Stomach (tissue), 9 donors: Measurements from ENCODE around the gene ALB. TPM values are rescaled to one million over a fixed set of nuclear protein-coding genes. Genes with fewer than 3 reads are reported as not detected.
"Not testable (repeated sequence)": the region's sequence is repeated elsewhere in the genome, so short reads cannot be mapped to it uniquely, and the experiment has no call there.

Experiments used
- DNase-seq, 2 donors: peaks; one replicate each; pipeline versions ENCODE4 v3.0.0 to v3.0.0-alpha.2; 2013 to 2019
- H3K27ac ChIP-seq, 5 donors: fragments of 200-600 bp in 4 of 5; sonication (generic) in 4 of 5; one replicate each; pipeline ENCODE4 v1.5.1; 2013 to 2019; ENCODE audit warnings: mild to moderate bottlenecking in 1 of 5, moderate library complexity in 1 of 5
- H3K27me3 ChIP-seq, 3 donors: fragments of 200-600 bp; sonication (generic); one replicate each; pipeline ENCODE4 v1.5.1; 2017 to 2019; ENCODE audit warnings: mixed run types in 1 of 3
- H3K36me3 ChIP-seq, 4 donors: fragments of 200-600 bp; sonication (generic); 1 replicate in 3 of 4; 2 replicates in 1 of 4; pipeline ENCODE4 v1.5.1; 2016 to 2019
- H3K4me1 ChIP-seq, 4 donors: fragments of 200-600 bp; sonication (generic); one replicate each; pipeline ENCODE4 v1.5.1; 2016 to 2019
- H3K4me3 ChIP-seq, 4 donors: fragments of 200-600 bp; sonication (generic) in 3 of 4; one replicate each; pipeline ENCODE4 v1.5.1; 2016 to 2019; ENCODE audit warnings: mild to moderate bottlenecking in 1 of 4
- H3K9me3 ChIP-seq, 4 donors: fragments of 200-600 bp; sonication (generic); one replicate each; pipeline ENCODE4 v1.5.1; 2016 to 2019
- EP300 ChIP-seq: sonication (generic); formaldehyde crosslinking; IDR thresholded peaks from one replicate; pipeline ENCODE4 v1.6.1; 2017; ENCODE audit warnings: antibody characterized with exemption
- POLR2A ChIP-seq, 4 donors: fragments of 450-650 bp; IDR thresholded peaks; one replicate each; pipeline ENCODE4 v1.6.1; 2016; ENCODE audit warnings: antibody characterized with exemption in 4 of 4, control low read depth in 2 of 4, mild to moderate bottlenecking in 1 of 4, moderate library complexity in 1 of 4
- POLR2AphosphoS5 ChIP-seq, 3 donors: sonication (generic); formaldehyde crosslinking; IDR thresholded peaks; one replicate each; pipeline ENCODE4 v1.6.1; 2016; ENCODE audit warnings: antibody characterized with exemption in 3 of 3
- WGBS, 5 donors: extraction: QIAGEN DNeasy Blood & Tissue Kit in 3 of 5; methylation state at CpG; one replicate each; pipeline versions ENCODE4 v1.1.5 to v1.1.7; 2013 to 2018; 5-methylcytosine and 5-hydroxymethylcytosine counted together
- intact Hi-C: fragments of 100-400 bp; cut with DNase I; formaldehyde crosslinking; loops from one replicate; pipeline ENCODE4 v1.15.1; 2023; ENCODE audit warnings: low total_unique reads
- polyA plus RNA-seq, 3 donors: library from polyadenylated mRNA; stranded (reverse); fragments of 200-250 nt; gene quantifications; one replicate each; pipeline ENCODE4 v1.2.3, GENCODE V29; 2013
- total RNA-seq, 5 donors: library from RNA; depleted of rRNA; stranded (reverse); fragments of >200 nt; gene quantifications; one replicate each; pipeline versions ENCODE4 v1.1.0 to v1.2.3, GENCODE V29; 2014 to 2016
- TF ChIP-seq, protein P1 (sequence below), 7 experiments: fragments of 450-650 bp in 4 of 7; fragments of 200-600 bp in 3 of 7; sonication (generic) in 3 of 7; IDR thresholded peaks; one replicate each; pipeline ENCODE4 v1.5.1; 2016 to 2019; ENCODE audit warnings: antibody characterized with exemption in 7 of 7, control low read depth in 2 of 7, mild to moderate bottlenecking in 1 of 7
- donor health status: healthy with polysubstance abuse.
- donor health status: Bipolar disorder and iron deficiency.
- donor health status: healthy.

ALB gene
- total and polyA plus RNA-seq, 8 donors = 0.48 to 101 (median 3.0) TPM; not detected in 4

DNA sequence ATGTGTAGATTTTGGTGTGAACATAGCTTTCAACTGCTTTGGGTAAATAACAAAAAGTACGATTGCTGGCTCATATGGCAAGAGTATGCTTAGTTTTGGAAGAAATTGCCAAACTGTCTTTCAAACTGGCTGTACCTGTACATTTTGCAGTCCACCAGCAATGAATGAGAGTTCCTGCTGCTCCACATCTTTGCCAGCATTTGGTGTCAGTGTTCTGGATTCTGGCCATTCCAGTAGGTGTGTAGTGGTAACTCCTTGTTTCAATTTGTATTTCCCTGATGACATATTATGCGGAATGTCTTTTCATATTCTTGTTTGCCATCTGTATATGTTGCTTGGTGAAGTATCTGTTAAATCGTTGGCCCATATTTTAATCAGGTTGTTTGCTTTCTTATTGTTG is 20.6 kb upstream of the ALB start:
- no peaks in the 10 kb centered on the region for H3K9me3 ChIP-seq
- no peaks in the 10 kb centered on the region for H3K4me1 ChIP-seq
- WGBS, 5 donors = 63 to 76% (median 67%) methylated on average over 3 of the region's 3 CpGs
- intact Hi-C loops = no loop called here
- no peak overlapping the region for H3K27ac ChIP-seq
- TF ChIP-seq POLR2A (IDR thresholded peaks at IDR 0.05) (no peak), EP300 (no peak), POLR2AphosphoS5 (IDR thresholded peaks at IDR 0.05) (no peak)
- TF ChIP-seq, protein P1, sequence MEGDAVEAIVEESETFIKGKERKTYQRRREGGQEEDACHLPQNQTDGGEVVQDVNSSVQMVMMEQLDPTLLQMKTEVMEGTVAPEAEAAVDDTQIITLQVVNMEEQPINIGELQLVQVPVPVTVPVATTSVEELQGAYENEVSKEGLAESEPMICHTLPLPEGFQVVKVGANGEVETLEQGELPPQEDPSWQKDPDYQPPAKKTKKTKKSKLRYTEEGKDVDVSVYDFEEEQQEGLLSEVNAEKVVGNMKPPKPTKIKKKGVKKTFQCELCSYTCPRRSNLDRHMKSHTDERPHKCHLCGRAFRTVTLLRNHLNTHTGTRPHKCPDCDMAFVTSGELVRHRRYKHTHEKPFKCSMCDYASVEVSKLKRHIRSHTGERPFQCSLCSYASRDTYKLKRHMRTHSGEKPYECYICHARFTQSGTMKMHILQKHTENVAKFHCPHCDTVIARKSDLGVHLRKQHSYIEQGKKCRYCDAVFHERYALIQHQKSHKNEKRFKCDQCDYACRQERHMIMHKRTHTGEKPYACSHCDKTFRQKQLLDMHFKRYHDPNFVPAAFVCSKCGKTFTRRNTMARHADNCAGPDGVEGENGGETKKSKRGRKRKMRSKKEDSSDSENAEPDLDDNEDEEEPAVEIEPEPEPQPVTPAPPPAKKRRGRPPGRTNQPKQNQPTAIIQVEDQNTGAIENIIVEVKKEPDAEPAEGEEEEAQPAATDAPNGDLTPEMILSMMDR (IDR thresholded peaks at IDR 0.05) = no peak
- no peak overlapping the region for H3K4me3 ChIP-seq
- H3K27me3 ChIP-seq = no peaks in the 10 kb centered on the region
- no peak for DNase-seq
- no peaks in the 10 kb centered on the region for H3K36me3 ChIP-seq

DNA sequence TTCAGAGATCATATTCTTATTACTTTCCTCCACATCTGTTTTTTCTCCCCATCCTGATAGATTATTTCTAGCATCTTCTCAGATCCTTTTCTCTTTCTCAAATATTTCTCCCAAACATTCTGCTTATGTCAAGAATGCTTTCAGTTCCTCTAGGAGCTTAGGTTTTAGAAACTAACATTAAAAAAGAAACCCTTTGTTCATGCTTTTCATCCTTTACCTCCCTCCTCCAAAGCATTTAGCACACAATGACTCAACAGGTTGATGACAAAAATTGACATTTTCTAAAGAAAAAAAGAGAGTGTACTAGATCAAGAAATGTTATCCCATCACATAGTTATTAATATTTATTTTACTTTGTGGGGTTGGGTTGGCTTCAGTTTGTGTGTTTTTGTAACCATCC is 16.5 kb upstream of the ALB start:
- no peak for DNase-seq
- Histone ChIP-seq H3K4me3 (no peak overlapping the region), H3K4me1 (no peaks in the 10 kb centered on the region), H3K27ac (no peak overlapping the region), H3K36me3 (no peaks in the 10 kb centered on the region), H3K27me3 (no peaks in the 10 kb centered on the region), H3K9me3 (no peaks in the 10 kb centered on the region)
- TF ChIP-seq POLR2AphosphoS5 (IDR thresholded peaks at IDR 0.05) (no peak), POLR2A (IDR thresholded peaks at IDR 0.05) (no peak), EP300 (no peak)
- TF ChIP-seq, protein P1 (IDR thresholded peaks at IDR 0.05) = no peak
- intact Hi-C loops = no loop called here

DNA sequence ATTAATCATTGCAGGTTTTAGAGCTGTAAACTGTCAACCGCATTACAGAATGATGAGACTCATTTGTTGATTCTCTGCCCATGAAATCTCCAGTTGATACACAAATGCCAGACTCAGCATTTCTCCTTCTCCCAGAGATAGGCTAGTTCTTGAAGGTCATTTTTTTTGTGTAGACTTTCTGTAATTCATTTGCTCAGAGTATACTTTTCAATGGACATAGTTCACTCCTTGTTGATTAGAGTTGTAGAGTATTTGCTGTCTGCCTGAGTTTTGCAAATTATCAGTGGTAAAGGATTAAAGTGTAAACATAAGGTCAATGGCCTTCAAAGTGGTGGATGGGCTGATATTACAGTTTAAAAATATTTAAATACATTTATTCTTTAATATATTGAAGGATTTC is 15.2 kb upstream of the ALB start:
- peak in 1 of 2 donors; percentile 6 for DNase-seq
- Histone ChIP-seq H3K36me3 (no peaks in the 10 kb centered on the region), H3K9me3 (no peaks in the 10 kb centered on the region), H3K27me3 (no peaks in the 10 kb centered on the region), H3K4me1 (no peaks in the 10 kb centered on the region), H3K27ac (no peak overlapping the region), H3K4me3 (no peak overlapping the region)
- 88 to 94% (median 90%) methylated on average over 1 of the region's 1 CpG for WGBS, 5 donors
- TF ChIP-seq POLR2A (IDR thresholded peaks at IDR 0.05) = no peak
- TF ChIP-seq POLR2AphosphoS5 (IDR thresholded peaks at IDR 0.05) = no peak
- TF ChIP-seq, protein P1 (IDR thresholded peaks at IDR 0.05) = no peak
- TF ChIP-seq EP300 = no peak
- intact Hi-C loops = no loop called here

DNA sequence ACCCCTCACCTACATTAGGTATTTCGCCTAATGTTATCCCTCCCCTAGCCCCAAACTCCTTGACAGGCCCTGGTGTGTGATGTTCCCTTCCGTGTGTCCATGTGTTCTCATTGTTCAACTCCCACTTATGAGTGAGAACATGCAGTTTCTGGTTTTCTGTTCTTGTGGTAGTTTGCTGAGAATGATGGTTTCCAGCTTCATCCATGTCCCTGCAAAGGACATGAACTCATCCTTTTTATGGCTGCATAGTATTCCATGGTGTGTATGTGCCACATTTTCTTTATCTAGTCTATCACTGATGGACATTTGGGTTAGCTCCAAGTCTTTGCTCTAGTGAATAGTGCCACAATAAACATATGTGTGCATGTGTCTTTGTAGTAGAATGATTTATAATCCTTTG is 14.4 kb upstream of the ALB start:
- WGBS, 5 donors = 90 to 100% (median 94%) methylated on average over 2 of the region's 2 CpGs
- H3K9me3 ChIP-seq, intact Hi-C loops, H3K4me1 ChIP-seq, H3K36me3 ChIP-seq, DNase-seq, H3K27me3 ChIP-seq, H3K27ac ChIP-seq, H3K4me3 ChIP-seq: not testable (repeated sequence)

DNA sequence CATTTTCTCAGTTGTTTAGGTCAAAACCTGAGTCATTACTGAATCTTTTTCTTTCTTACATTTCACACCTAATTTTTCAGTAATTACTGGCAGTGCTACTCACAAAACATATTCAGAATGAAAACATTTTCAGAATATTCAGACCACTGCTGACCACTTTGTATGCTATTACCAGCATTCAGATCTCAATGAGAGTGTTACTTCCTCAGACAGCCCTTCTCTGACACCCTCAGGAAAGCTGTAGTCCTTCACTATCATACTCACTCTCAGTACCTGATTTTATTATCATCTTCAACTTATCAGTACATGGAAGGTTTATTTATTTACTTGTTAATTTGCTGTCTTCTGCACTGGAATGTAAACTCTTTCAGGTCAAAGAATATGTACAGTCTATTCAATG is 12.3 kb upstream of the ALB start:
- Histone ChIP-seq H3K4me3 (no peak overlapping the region), H3K36me3 (no peaks in the 10 kb centered on the region), H3K9me3 (no peaks in the 10 kb centered on the region), H3K27me3 (no peaks in the 10 kb centered on the region), H3K27ac (no peak overlapping the region), H3K4me1 (no peaks in the 10 kb centered on the region)
- intact Hi-C loops = no loop called here
- no peak for DNase-seq
- TF ChIP-seq, protein P1 (IDR thresholded peaks at IDR 0.05) = no peak
- TF ChIP-seq EP300 (no peak), POLR2AphosphoS5 (IDR thresholded peaks at IDR 0.05) (no peak), POLR2A (IDR thresholded peaks at IDR 0.05) (no peak)
